Rectal smooth muscle tissue (tissue), 1 donor: ENCODE results near the gene GALNT18.

ENCODE experiments used
- H3K27ac ChIP-seq: one replicate; pipeline ENCODE4 v1.7.0; 2013; ENCODE audit warnings: low read depth, low read length, inconsistent platforms
- H3K27me3 ChIP-seq: one replicate; pipeline ENCODE4 v1.7.0; 2013; ENCODE audit warnings: low read length; ENCODE audit not compliant: control insufficient read depth, insufficient read depth
- H3K36me3 ChIP-seq: one replicate; pipeline ENCODE4 v1.7.0; 2013; ENCODE audit warnings: low read length; ENCODE audit not compliant: control insufficient read depth, insufficient read depth
- H3K4me1 ChIP-seq: one replicate; pipeline ENCODE4 v1.7.0; 2013; ENCODE audit warnings: low read length; ENCODE audit not compliant: control insufficient read depth, insufficient read depth
- H3K4me3 ChIP-seq: one replicate; pipeline ENCODE4 v1.7.0; 2013; ENCODE audit warnings: low read length
- H3K9ac ChIP-seq: one replicate; pipeline ENCODE4 v1.7.0; 2013; ENCODE audit warnings: low read length

Gene GALNT18

DNA sequence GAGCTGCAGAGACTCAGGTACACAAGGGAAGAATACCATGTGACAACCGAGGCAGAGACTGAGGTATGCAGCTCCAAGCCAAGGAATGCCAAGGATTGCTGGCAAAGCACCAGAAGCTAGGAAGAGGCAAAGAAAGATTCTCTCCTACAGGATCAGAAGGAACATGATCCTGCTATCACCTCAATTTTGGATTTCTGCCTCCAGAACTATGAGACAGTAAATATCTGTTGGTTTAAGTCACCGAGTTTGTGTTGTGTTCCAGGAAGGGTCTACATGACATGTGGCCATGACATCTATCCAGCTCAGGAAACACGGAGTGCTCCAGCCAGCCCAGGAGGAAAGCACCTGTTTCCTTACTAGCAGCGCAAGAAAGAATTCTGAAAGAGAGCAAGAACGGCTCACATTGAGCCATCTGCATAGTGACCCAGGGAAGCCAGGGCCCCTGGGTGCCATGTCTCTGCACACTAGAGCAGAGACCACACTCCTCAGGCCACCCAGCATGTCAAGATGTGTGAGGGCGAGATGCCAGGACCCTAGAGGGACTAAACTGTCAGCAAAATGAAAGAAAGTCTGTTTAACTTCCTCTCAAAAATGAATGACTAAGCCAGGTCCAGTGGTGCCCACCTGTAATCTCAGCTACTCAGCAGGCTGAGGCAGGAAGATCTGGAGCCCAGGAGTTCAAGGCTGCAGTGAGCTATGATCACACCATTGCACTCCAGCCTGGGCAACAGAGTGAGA is 35.6 kb upstream of the GALNT18 start:
- H3K4me3 ChIP-seq: no peak overlapping the region
- no peaks in the 10 kb centered on the region for H3K4me1 ChIP-seq
- no peaks in the 10 kb centered on the region for H3K36me3 ChIP-seq
- H3K27me3 ChIP-seq: no peaks in the 10 kb centered on the region
- no peak overlapping the region for H3K27ac ChIP-seq
- H3K9ac ChIP-seq: no peak overlapping the region

DNA sequence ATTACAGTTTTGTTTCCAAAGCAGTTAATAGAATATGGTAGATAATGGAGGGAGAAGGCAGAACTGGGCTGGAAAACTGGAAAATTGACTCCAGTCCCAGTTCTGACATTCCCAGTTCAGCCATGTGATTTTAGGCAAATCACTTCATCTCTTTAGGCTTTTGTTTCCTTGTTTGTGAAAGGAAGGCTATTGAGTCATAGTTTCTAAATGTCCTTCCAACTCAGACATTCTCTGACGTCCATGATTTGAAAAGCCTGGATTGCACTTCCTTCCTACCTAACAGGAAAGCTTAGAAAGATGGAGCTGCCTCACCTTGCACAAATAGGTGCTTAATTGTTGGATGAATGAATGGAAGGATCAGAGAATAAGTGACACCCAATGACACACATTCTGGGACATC is 19.8 kb upstream of the GALNT18 start:
- H3K9ac ChIP-seq: no peak overlapping the region
- no peaks in the 10 kb centered on the region for H3K4me1 ChIP-seq
- no peak overlapping the region for H3K4me3 ChIP-seq
- peak overlapping the region; percentile 6 for H3K27ac ChIP-seq
- H3K36me3 ChIP-seq: no peaks in the 10 kb centered on the region
- H3K27me3 ChIP-seq: no peaks in the 10 kb centered on the region

DNA sequence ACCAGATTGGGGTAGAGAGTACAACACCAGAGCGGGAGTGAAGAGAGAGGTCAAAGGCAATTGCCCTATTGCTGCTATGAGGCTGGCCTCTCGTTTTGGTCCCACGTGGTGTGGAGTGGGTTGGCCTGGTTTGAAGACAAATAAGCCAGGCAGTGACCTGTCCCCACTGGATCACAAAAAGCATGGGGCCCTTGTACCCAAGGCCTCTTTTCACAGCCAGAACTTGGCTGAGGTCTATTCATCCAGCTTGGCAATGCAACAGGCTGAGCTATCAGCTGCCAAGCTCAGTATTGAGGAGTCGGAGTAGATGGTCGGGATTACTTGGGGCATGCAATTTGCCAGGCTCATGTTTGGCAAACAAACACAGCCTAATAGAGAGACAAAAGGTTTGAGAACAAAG is 19.2 kb upstream of the GALNT18 start:
- no peaks in the 10 kb centered on the region for H3K27me3 ChIP-seq
- no peaks in the 10 kb centered on the region for H3K36me3 ChIP-seq
- no peak overlapping the region for H3K4me3 ChIP-seq
- H3K9ac ChIP-seq: no peak overlapping the region
- no peaks in the 10 kb centered on the region for H3K4me1 ChIP-seq
- no peak overlapping the region for H3K27ac ChIP-seq

DNA sequence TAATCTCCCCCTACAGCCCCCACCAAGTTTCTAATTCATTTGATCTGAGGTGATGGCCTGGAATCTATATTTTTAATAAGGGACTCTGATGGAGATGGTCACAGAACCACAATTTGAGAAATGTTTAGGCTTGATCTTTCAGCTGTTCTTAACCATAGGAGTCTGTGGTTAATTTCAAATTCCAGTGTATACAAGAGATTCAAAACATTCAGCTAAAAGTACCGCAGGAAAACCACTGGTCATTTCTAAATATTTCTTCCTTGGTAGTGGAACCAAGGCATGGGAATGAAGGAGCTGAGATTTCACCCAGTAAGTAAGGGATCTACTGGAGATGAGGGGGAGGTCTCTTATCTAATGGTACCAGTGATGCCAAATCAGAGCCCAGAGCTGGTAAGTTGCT is 18.3 kb upstream of the GALNT18 start:
- no peaks in the 10 kb centered on the region for H3K27me3 ChIP-seq
- no peaks in the 10 kb centered on the region for H3K4me1 ChIP-seq
- no peak overlapping the region for H3K9ac ChIP-seq
- H3K4me3 ChIP-seq: no peak overlapping the region
- no peak overlapping the region for H3K27ac ChIP-seq
- H3K36me3 ChIP-seq: no peaks in the 10 kb centered on the region

DNA sequence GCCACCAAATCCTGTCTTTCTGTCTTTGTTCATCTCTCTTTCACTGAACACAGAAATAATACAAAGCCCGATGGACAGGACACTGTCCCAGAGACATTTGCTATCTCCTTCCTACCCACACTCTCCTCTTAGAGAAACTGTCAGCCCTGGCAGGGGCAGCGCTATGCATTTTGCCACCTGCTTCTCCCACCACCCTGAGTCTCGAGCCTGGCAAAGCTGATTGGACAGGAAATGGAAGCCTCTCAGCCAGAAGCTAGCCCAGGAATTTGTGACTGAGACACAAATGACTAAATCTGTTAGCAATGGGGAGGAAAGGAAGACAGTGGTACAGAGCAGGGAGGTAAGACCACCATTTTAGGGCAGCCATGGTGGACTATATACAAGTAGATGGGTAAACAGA is 14.9 kb upstream of the GALNT18 start:
- H3K4me3 ChIP-seq: no peak overlapping the region
- no peak overlapping the region for H3K27ac ChIP-seq
- no peaks in the 10 kb centered on the region for H3K27me3 ChIP-seq
- no peaks in the 10 kb centered on the region for H3K4me1 ChIP-seq
- no peak overlapping the region for H3K9ac ChIP-seq
- H3K36me3 ChIP-seq: no peaks in the 10 kb centered on the region

DNA sequence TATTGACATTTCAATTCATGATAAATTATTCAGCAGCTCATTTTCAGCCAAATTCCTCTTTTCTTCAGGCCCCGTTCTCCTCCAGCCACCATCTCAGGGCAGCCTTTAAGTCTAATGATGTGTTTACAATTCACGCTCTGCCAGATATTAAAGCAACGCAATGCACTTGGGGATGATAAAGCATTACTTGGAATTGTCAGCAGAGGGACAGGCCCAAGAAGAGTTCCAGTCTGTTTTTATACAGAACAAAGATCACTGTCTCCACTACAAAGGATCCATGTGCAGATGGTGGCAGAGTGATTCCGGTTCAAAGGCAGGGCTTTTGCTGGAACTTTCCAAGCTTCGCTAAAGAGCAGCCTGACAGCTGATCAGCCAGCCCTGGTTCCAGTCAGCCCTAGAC is 13.6 kb upstream of the GALNT18 start:
- no peaks in the 10 kb centered on the region for H3K27me3 ChIP-seq
- H3K4me1 ChIP-seq: no peaks in the 10 kb centered on the region
- H3K36me3 ChIP-seq: no peaks in the 10 kb centered on the region
- no peak overlapping the region for H3K27ac ChIP-seq
- no peak overlapping the region for H3K4me3 ChIP-seq
- no peak overlapping the region for H3K9ac ChIP-seq

DNA sequence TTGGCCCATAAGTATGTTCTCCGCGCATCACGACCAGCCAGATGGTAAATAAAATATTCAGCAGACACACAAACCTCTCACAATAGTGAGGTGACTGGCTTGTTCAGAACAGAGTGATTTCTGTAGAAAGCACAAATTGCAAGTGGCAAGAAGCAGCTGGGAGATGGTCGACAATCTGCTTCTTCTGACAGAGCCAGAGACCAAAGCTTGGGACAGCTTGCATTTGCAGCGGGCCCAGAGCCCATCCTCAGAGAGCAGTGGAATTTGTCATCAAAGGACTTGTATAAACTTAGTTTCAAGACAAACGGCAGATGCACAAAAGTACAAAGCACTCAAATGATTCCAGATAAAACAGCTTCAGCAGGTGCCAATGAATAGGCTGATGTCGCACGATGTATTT is 7.6 kb upstream of the GALNT18 start:
- no peak overlapping the region for H3K9ac ChIP-seq
- H3K27me3 ChIP-seq: no peaks in the 10 kb centered on the region
- no peak overlapping the region for H3K4me3 ChIP-seq
- H3K27ac ChIP-seq: no peak overlapping the region
- no peaks in the 10 kb centered on the region for H3K36me3 ChIP-seq
- peaks cover 3% of the 10 kb centered on the region for H3K4me1 ChIP-seq

DNA sequence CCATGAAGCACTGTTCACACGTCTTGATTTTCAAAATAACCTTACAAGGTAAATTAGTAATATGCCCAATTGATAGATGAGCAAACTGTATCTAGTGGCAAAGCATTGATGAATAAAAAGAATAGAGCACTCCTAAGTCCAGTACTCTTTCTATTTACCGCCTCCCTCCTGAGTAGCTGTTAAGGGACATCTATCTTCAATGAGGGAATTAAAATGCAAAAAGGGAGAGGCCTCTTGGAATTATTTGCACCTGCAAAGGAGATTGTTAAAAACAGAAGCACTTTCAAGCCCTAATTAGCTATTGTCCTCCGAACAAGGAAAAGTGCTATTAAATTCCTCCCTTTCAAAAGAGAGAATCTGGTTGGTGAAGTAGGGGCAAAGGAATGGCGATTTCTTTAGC is 6.8 kb upstream of the GALNT18 start:
- H3K9ac ChIP-seq: no peak overlapping the region
- no peaks in the 10 kb centered on the region for H3K27me3 ChIP-seq
- H3K36me3 ChIP-seq: no peaks in the 10 kb centered on the region
- H3K4me1 ChIP-seq: peaks cover 3% of the 10 kb centered on the region
- no peak overlapping the region for H3K4me3 ChIP-seq
- no peak overlapping the region for H3K27ac ChIP-seq

DNA sequence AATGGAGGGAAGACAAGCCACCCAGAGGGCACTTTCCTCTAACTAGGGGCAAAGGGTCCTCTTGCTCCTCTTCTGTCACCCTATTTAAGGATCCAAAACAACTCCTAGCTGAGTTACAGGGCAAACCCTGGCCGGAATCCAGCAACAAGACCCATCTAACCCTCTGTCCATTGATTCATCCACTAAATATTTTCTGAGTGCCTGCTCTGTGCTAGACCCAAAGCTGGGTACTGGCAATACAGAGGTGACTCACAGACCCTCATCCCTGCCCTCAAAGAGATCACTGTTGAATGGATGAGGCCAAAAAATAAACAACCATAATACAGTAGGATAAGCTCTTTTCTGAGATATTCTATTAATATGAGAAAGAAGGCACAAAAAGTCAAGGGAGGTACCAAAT is 4.3 kb upstream of the GALNT18 start:
- no peak overlapping the region for H3K27ac ChIP-seq
- no peak overlapping the region for H3K4me3 ChIP-seq
- H3K36me3 ChIP-seq: no peaks in the 10 kb centered on the region
- peaks cover 12% of the 10 kb centered on the region for H3K4me1 ChIP-seq
- no peak overlapping the region for H3K9ac ChIP-seq
- H3K27me3 ChIP-seq: no peaks in the 10 kb centered on the region

DNA sequence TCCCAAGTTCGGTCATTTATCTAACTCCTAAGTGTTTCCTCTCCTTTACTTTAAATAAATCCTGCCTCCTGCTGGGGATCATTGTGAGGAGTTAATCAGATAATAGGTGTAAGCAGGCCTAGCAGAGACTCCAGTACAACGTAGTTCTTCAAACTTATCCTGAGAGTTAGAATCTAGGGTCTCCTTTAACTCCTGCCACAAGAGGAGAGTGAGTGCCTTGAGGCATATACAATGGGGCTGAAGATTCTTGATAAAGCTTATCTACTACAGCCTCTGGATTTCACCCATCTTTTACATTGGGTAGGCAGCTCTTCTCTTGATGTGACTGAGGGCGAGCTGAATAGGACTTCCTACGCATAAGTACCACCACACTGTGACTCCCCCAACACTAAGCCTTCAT is 3.1 kb upstream of the GALNT18 start:
- H3K27me3 ChIP-seq: no peaks in the 10 kb centered on the region
- no peaks in the 10 kb centered on the region for H3K36me3 ChIP-seq
- H3K9ac ChIP-seq: no peak overlapping the region
- H3K4me3 ChIP-seq: no peak overlapping the region
- peaks cover 12% of the 10 kb centered on the region for H3K4me1 ChIP-seq
- no peak overlapping the region for H3K27ac ChIP-seq

DNA sequence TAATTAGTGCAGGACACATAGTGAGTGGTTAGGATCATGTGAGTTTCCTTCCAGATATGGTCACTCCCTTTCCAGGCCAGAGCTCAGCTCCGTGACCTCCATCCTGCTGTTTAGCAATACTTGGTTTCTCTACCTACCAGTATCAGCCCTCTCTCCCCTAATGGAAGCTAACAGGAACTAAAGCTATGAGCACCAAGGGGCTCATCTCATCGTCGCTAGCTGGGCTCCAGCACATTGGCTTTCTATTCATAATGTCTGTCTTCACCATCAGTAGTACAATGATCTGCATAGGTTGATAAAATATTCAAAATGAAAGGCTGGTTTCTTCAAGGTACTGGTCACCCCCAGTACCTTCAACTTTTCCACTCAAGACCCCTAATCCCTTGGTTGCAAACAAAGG is 2.4 kb upstream of the GALNT18 start:
- Histone ChIP-seq H3K36me3 (no peaks in the 10 kb centered on the region), H3K4me3 (no peak overlapping the region), H3K27me3 (no peaks in the 10 kb centered on the region), H3K27ac (no peak overlapping the region), H3K9ac (no peak overlapping the region), H3K4me1 (peaks cover 16% of the 10 kb centered on the region)

DNA sequence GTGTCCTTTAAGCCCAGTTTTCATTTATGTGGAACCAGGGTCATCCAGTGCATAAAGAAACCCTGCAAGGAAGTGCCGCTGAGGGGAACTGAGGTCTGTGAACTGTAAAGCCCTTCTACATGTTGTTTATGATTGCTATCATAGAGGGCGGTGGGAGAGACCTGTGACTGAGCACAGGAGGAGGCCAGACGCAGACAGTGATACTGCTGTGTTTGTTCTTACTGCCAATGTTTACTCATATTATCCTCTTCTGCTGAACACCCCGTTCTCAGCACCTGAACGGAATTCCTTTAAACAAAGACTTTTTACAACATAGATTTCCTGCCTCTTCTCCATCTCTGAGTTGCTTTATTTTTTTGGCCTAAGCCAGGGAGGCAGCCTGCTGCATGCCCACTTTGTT is 967 bp upstream of the GALNT18 start:
- H3K4me1 ChIP-seq: peaks cover 15% of the 10 kb centered on the region
- H3K27ac ChIP-seq: peak overlapping the region; percentile 88
- no peaks in the 10 kb centered on the region for H3K36me3 ChIP-seq
- H3K27me3 ChIP-seq: no peaks in the 10 kb centered on the region
- no peak overlapping the region for H3K4me3 ChIP-seq
- no peak overlapping the region for H3K9ac ChIP-seq

DNA sequence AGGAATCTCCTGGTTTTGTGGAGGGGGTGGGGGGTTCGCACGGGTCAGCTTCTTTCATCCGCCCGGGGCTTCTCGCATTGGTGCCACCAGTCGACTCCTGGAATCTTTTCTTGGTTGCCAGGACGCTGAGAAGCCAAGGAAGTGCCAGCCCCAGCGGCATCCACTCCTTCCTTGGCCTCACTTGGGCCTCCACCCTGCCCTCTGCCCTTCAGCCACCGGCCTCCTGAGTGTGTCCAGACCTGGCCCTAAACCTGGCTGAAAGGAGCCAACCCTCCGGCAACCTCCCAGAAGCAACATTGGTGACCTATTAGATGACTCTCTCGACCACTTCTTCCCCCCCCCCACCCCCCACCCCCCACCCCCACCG is 518 bp upstream of the GALNT18 start:
- Histone ChIP-seq H3K4me3 (peak overlapping the region; percentile 59), H3K36me3 (no peaks in the 10 kb centered on the region), H3K27me3 (no peaks in the 10 kb centered on the region), H3K27ac (peak overlapping the region; percentile 88), H3K4me1 (peaks cover 15% of the 10 kb centered on the region), H3K9ac (peak overlapping the region; percentile 17)
